Naive thymus-derived CD8-positive, alpha-beta T cell (primary cell): ENCODE results near the gene MTRF1. TPM values are rescaled to one million over a fixed set of nuclear protein-coding genes. Genes with fewer than 3 reads are reported as not detected.

Experiments used
- ATAC-seq, 2 donors: fragments of 150-1000 bp; cut with Tn5 transposase in 1 of 2; sonication (Bioruptor Pico), chemical (Tn5 transposase) in 1 of 2; 1 replicate in 1 of 2; 2 replicates in 1 of 2; pipeline ENCODE4 v1.10.0; 2021; ENCODE audit warnings: mild to moderate bottlenecking in 2 of 2, moderate library complexity in 2 of 2
- POLR2A ChIA-PET: fragments of 350-600 bp; sonication (Branson Sonifier 250); formaldehyde crosslinking; loops from one replicate; lab custom pipeline; 2021; ENCODE audit warnings: antibody characterized with exemption; lab: Charles Lee
- DNase-seq, 10 donors: peaks; one replicate each; pipeline versions ENCODE4 v3.0.0 to v3.0.0-alpha.2; 2020 to 2022
- H3K27ac Mint-ChIP-seq, 10 donors: one replicate each; pipeline ENCODE4 v1.8.0; 2020 to 2022; ENCODE audit warnings: mild to moderate bottlenecking in 10 of 10, mixed read lengths in 10 of 10, moderate library complexity in 4 of 10, inconsistent platforms in 1 of 10
- H3K27me3 Mint-ChIP-seq, 5 donors: one replicate each; pipeline ENCODE4 v1.8.0; 2021 to 2022; ENCODE audit warnings: mixed read lengths in 5 of 5
- H3K36me3 Mint-ChIP-seq, 3 donors: one replicate each; pipeline ENCODE4 v1.8.0; 2020 to 2022; ENCODE audit warnings: mixed read lengths in 3 of 3, mild to moderate bottlenecking in 2 of 3, inconsistent platforms in 1 of 3
- H3K4me1 Mint-ChIP-seq, 4 donors: one replicate each; pipeline ENCODE4 v1.8.0; 2021 to 2022; ENCODE audit warnings: mixed read lengths in 4 of 4
- H3K4me3 Mint-ChIP-seq, 10 donors: one replicate each; pipeline ENCODE4 v1.8.0; 2020 to 2022; ENCODE audit warnings: mild to moderate bottlenecking in 10 of 10, mixed read lengths in 10 of 10, moderate library complexity in 6 of 10, inconsistent platforms in 1 of 10
- H3K9me3 Mint-ChIP-seq, 9 donors: one replicate each; pipeline ENCODE4 v1.8.0; 2020 to 2022; ENCODE audit warnings: mixed read lengths in 9 of 9, mild to moderate bottlenecking in 3 of 9, inconsistent platforms in 1 of 9, moderate library complexity in 1 of 9
- polyA plus RNA-seq, 3 donors: library from polyadenylated mRNA; unstranded; fragments of 300-500 nt; fragmentation: Illumina TruSeq; gene quantifications; one replicate each; pipeline ENCODE4 v1.2.3, GENCODE V29; 2021
- total RNA-seq, 8 experiments: library from RNA in 2 of 8; stranded (reverse) in 2 of 8; gene quantifications; one replicate each; pipeline ENCODE4 v1.2.3 and lab custom pipeline; 2021 to 2026

Gene MTRF1
- total and polyA plus RNA-seq, 5 experiments from 2014 or later: 13.8 to 45.9 (median 24.3) TPM

GRCh38 chr13:41213919-41214318, 49.5 kb downstream of the MTRF1 start:
- peaks cover 14 to 22% (median 16%) of the 10 kb centered on the region in 3 donors for H3K36me3 Mint-ChIP-seq
- H3K27ac Mint-ChIP-seq: no peak overlapping the region
- H3K4me3 Mint-ChIP-seq: no peak overlapping the region
- H3K4me1 Mint-ChIP-seq: peaks cover 0 to 2% (median 0%) of the 10 kb centered on the region in 4 donors
- no peaks in the 10 kb centered on the region for H3K27me3 Mint-ChIP-seq
- H3K9me3 Mint-ChIP-seq: peaks cover 0 to 19% (median 11%) of the 10 kb centered on the region in 9 donors
- POLR2A ChIA-PET: no interaction called here
- no peak for DNase-seq
- ATAC-seq: no peak

GRCh38 chr13:41213316-41213715, 50.1 kb downstream of the MTRF1 start:
- DNase-seq (no peak), ATAC-seq (no peak)
- no peaks in the 10 kb centered on the region for H3K27me3 Mint-ChIP-seq
- H3K4me3 Mint-ChIP-seq: no peak overlapping the region
- peaks cover 17 to 19% (median 17%) of the 10 kb centered on the region in 3 donors for H3K36me3 Mint-ChIP-seq
- peaks cover 0 to 22% (median 11%) of the 10 kb centered on the region in 9 donors for H3K9me3 Mint-ChIP-seq
- H3K27ac Mint-ChIP-seq: no peak overlapping the region
- POLR2A ChIA-PET: no interaction called here
- peaks cover 0 to 2% (median 0%) of the 10 kb centered on the region in 4 donors for H3K4me1 Mint-ChIP-seq

GRCh38 chr13:41212881-41213280, 50.5 kb downstream of the MTRF1 start:
- H3K27me3 Mint-ChIP-seq: no peaks in the 10 kb centered on the region
- POLR2A ChIA-PET: no interaction called here
- H3K36me3 Mint-ChIP-seq: peaks cover 16 to 22% (median 20%) of the 10 kb centered on the region in 3 donors
- H3K27ac Mint-ChIP-seq: no peak overlapping the region
- ATAC-seq: no peak
- no peak for DNase-seq
- H3K9me3 Mint-ChIP-seq: peaks cover 0 to 26% (median 13%) of the 10 kb centered on the region in 9 donors
- peaks cover 0 to 2% (median 0%) of the 10 kb centered on the region in 4 donors for H3K4me1 Mint-ChIP-seq
- no peak overlapping the region for H3K4me3 Mint-ChIP-seq

GRCh38 chr13:41211062-41211461, 52.3 kb downstream of the MTRF1 start:
- H3K27me3 Mint-ChIP-seq: no peaks in the 10 kb centered on the region
- POLR2A ChIA-PET: no interaction called here
- peaks cover 6 to 24% (median 24%) of the 10 kb centered on the region in 3 donors for H3K36me3 Mint-ChIP-seq
- peaks cover 0 to 2% (median 0%) of the 10 kb centered on the region in 4 donors for H3K4me1 Mint-ChIP-seq
- H3K4me3 Mint-ChIP-seq: no peak overlapping the region
- no peak for ATAC-seq
- H3K27ac Mint-ChIP-seq: no peak overlapping the region
- DNase-seq: no peak
- peaks cover 0 to 35% (median 14%) of the 10 kb centered on the region in 9 donors for H3K9me3 Mint-ChIP-seq

- H3K9me3 Mint-ChIP-seq: peaks cover 0 to 31% (median 12%) of the 10 kb centered on the region in 9 donors
- POLR2A ChIA-PET: no interaction called here
- no peaks in the 10 kb centered on the region for H3K27me3 Mint-ChIP-seq
- no peaks in the 10 kb centered on the region for H3K4me1 Mint-ChIP-seq
- no peak overlapping the region for H3K27ac Mint-ChIP-seq
- H3K36me3 Mint-ChIP-seq: peaks cover 0 to 24% (median 20%) of the 10 kb centered on the region in 3 donors
- DNase-seq (no peak), ATAC-seq (no peak)
- no peak overlapping the region for H3K4me3 Mint-ChIP-seq
Measured at GRCh38 chr13:41206467-41206866, 56.9 kb downstream of the MTRF1 start.

- Mint-ChIP-seq H3K27ac (no peak overlapping the region), H3K9me3 (peaks cover 0 to 17% (median 3%) of the 10 kb centered on the region in 9 donors), H3K4me1 (peaks cover 0 to 11% (median 0%) of the 10 kb centered on the region in 4 donors), H3K4me3 (no peak overlapping the region), H3K36me3 (peaks cover 0 to 9% (median 8%) of the 10 kb centered on the region in 3 donors), H3K27me3 (no peaks in the 10 kb centered on the region)
- ATAC-seq: no peak
- POLR2A ChIA-PET: interaction anchor here (0.6 kb wide), 1 partner anchor 416 kb away, joined by 3 read pairs; no protein-coding TSS in a partner anchor
- no peak for DNase-seq
Measured at GRCh38 chr13:41203810-41204209, 59.6 kb downstream of the MTRF1 start.

GRCh38 chr13:41200126-41200525, 63.2 kb downstream of the MTRF1 start:
- Mint-ChIP-seq H3K27me3 (no peaks in the 10 kb centered on the region), H3K9me3 (no peaks in the 10 kb centered on the region), H3K36me3 (no peaks in the 10 kb centered on the region), H3K4me3 (no peak overlapping the region), H3K27ac (no peak overlapping the region), H3K4me1 (peaks cover 0 to 19% (median under 1%) of the 10 kb centered on the region in 4 donors)
- no peak for DNase-seq
- POLR2A ChIA-PET: no interaction called here
- no peak for ATAC-seq

GRCh38 chr13:41199526-41199925, 63.9 kb downstream of the MTRF1 start:
- POLR2A ChIA-PET: no interaction called here

GRCh38 chr13:41199079-41199478, 64.3 kb downstream of the MTRF1 start:
- no peaks in the 10 kb centered on the region for H3K27me3 Mint-ChIP-seq
- peak overlapping the region in 1 of 10 donors; percentile 13 for H3K4me3 Mint-ChIP-seq
- POLR2A ChIA-PET: no interaction called here
- no peak for ATAC-seq
- peak overlapping the region in 1 of 10 donors; percentile 43 for H3K27ac Mint-ChIP-seq
- DNase-seq: no peak
- no peaks in the 10 kb centered on the region for H3K36me3 Mint-ChIP-seq
- H3K9me3 Mint-ChIP-seq: no peaks in the 10 kb centered on the region
- peaks cover 4 to 25% (median 7%) of the 10 kb centered on the region in 4 donors for H3K4me1 Mint-ChIP-seq

More at GRCh38 chr13:41199526-41199925, 63.9 kb downstream of the MTRF1 start:
- H3K4me1 Mint-ChIP-seq: peaks cover 2 to 21% (median 3%) of the 10 kb centered on the region in 4 donors
- peak overlapping the region in 3 of 10 donors; percentile 3 to 43 (median 6) for H3K27ac Mint-ChIP-seq
- H3K9me3 Mint-ChIP-seq: no peaks in the 10 kb centered on the region
- ATAC-seq (peak in 1 of 2 donors; percentile 50), DNase-seq (no peak)
- no peaks in the 10 kb centered on the region for H3K36me3 Mint-ChIP-seq
- H3K27me3 Mint-ChIP-seq: no peaks in the 10 kb centered on the region
- peak overlapping the region in 1 of 10 donors; percentile 4 for H3K4me3 Mint-ChIP-seq

- Mint-ChIP-seq H3K4me3 (no peak overlapping the region), H3K4me1 (peaks cover 15 to 47% (median 28%) of the 10 kb centered on the region in 4 donors), H3K36me3 (peaks cover 0 to 11% (median 7%) of the 10 kb centered on the region in 3 donors), H3K27me3 (no peaks in the 10 kb centered on the region), H3K9me3 (peaks cover 0 to 5% (median 0%) of the 10 kb centered on the region in 9 donors), H3K27ac (peak overlapping the region in 1 of 10 donors; percentile 33)
- no peak for ATAC-seq
- DNase-seq: peak in 1 of 10 donors; percentile 1
- POLR2A ChIA-PET: interaction anchor here (0.6 to 1.6 kb wide), 3 partner anchors 65 to 727 kb away, joined by 3 to 7 read pairs (median 5); no protein-coding TSS in a partner anchor
Measured at GRCh38 chr13:41196620-41197019, 66.8 kb downstream of the MTRF1 start.

GRCh38 chr13:41196011-41196410, 67.4 kb downstream of the MTRF1 start:
- Mint-ChIP-seq H3K27me3 (no peaks in the 10 kb centered on the region), H3K27ac (peak overlapping the region in 1 of 10 donors; percentile 10), H3K9me3 (peaks cover 0 to 5% (median 1%) of the 10 kb centered on the region in 9 donors), H3K4me3 (peak overlapping the region in 2 of 10 donors; percentile 10 to 26), H3K4me1 (peaks cover 15 to 49% (median 28%) of the 10 kb centered on the region in 4 donors), H3K36me3 (peaks cover 1 to 12% (median 8%) of the 10 kb centered on the region in 3 donors)
- POLR2A ChIA-PET: interaction anchor here (0.6 to 1.6 kb wide), 3 partner anchors 64 to 728 kb away, joined by 3 to 7 read pairs (median 5); no protein-coding TSS in a partner anchor
- ATAC-seq (no peak), DNase-seq (no peak)

GRCh38 chr13:41193919-41194824, 69.2 kb downstream of the MTRF1 start, which contains the start of gene KBTBD7:
KBTBD7 (minus strand) TSS chr13:41194569; CDS start chr13:41194257, 312 bp downstream.
- Mint-ChIP-seq H3K4me3 (peak within 1 kb of the TSS; percentile 92 to 97 (median 95)), H3K4me1 (peaks cover 19 to 46% (median 35%) of the 10 kb centered on the region in 4 donors), H3K27me3 (no peaks in the 10 kb centered on the region), H3K9me3 (peaks cover 0 to 7% (median 4%) of the 10 kb centered on the region in 9 donors), H3K36me3 (peaks cover 11 to 30% (median 14%) of the 10 kb centered on the region in 3 donors), H3K27ac (peak within 1 kb of the TSS; percentile 51 to 98 (median 92))
- DNase-seq (peak; percentile 83 to 93 (median 86)), ATAC-seq (peak; percentile 96 to 98)
- POLR2A ChIA-PET: interaction anchor here (0.6 to 1.2 kb wide), 4 partner anchors 71 to 1195 kb away, joined by 3 to 4 read pairs (median 3); partner anchors contain the start of gene SLC25A15
